ENCODE data around the gene KCNQ1.

The KCNQ1 gene

GRCh38 chr11:2746401-2747247, 301.8 kb downstream of the KCNQ1 start:
- TF ChIP-seq, protein P1, sequence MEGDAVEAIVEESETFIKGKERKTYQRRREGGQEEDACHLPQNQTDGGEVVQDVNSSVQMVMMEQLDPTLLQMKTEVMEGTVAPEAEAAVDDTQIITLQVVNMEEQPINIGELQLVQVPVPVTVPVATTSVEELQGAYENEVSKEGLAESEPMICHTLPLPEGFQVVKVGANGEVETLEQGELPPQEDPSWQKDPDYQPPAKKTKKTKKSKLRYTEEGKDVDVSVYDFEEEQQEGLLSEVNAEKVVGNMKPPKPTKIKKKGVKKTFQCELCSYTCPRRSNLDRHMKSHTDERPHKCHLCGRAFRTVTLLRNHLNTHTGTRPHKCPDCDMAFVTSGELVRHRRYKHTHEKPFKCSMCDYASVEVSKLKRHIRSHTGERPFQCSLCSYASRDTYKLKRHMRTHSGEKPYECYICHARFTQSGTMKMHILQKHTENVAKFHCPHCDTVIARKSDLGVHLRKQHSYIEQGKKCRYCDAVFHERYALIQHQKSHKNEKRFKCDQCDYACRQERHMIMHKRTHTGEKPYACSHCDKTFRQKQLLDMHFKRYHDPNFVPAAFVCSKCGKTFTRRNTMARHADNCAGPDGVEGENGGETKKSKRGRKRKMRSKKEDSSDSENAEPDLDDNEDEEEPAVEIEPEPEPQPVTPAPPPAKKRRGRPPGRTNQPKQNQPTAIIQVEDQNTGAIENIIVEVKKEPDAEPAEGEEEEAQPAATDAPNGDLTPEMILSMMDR (IDR thresholded peaks at IDR 0.05; ENCODE audit: low read depth, low read length), result no peak
- Histone ChIP-seq H3K4me3 (ENCODE audit: low read depth, low read length) (no peak overlapping the region), H3K9me3 (no peaks in the 10 kb centered on the region), H3K36me3 (no peaks in the 10 kb centered on the region), H3K27me3 (no peaks in the 10 kb centered on the region), H3K4me1 (peaks cover 8% of the 10 kb centered on the region)
- DNase-seq, result peak; percentile 91

DNA sequence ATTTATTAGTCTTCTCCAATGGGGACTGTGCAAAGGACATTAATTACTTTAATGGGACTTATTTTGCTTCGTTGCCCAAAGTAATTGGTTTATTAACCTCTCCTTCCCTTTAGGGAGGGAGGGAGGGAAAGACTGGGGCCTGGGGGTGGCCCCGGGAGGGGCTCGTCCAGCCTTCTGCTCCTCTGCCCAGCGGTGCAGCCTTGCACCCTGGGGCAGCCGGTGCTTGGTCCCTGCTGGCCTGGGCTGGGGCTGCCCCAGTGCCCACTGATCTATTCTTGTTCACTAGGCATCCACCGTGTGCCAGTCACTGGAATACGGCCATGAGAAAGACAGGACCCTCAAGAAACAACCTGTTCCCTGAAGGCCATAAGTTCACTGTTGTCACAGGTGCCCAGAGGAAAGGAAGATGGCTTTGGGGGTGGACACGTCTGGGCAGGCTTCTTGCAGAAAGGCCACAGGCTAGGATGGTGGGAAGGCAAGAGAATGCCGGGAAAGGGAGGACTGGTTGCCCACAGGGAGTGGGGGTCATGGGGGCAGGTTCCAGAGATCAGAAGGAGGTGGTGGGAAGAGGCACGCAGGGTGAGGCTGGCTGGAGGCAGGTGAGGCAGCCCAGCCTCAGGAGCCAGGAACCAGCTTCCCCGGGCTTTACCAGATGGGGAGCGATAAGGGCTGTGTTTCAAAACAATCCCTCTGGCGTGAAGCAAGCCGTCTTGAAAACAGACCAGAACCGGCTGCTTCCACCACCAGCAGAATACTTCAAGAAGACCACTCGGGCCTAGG, 302.6 kb downstream of the KCNQ1 start:
- TF ChIP-seq, protein P1 (IDR thresholded peaks at IDR 0.05; ENCODE audit: low read depth, low read length), result no peak
- Histone ChIP-seq H3K36me3 (no peaks in the 10 kb centered on the region), H3K27me3 (no peaks in the 10 kb centered on the region), H3K4me1 (peaks cover 8% of the 10 kb centered on the region), H3K4me3 (ENCODE audit: low read depth, low read length) (no peak overlapping the region), H3K9me3 (no peaks in the 10 kb centered on the region)
- no peak for DNase-seq

GRCh38 chr11:2748061-2748813, 303.4 kb downstream of the KCNQ1 start:
- TF ChIP-seq, protein P1 (IDR thresholded peaks at IDR 0.05; ENCODE audit: low read depth, low read length), result no peak
- no peak overlapping the region for H3K4me3 ChIP-seq (ENCODE audit: low read depth, low read length)
- H3K27me3 ChIP-seq, result no peaks in the 10 kb centered on the region
- no peak for DNase-seq
- no peaks in the 10 kb centered on the region for H3K36me3 ChIP-seq
- no peaks in the 10 kb centered on the region for H3K9me3 ChIP-seq
- peaks cover 8% of the 10 kb centered on the region for H3K4me1 ChIP-seq

GRCh38 chr11:2748814-2749554, 304.2 kb downstream of the KCNQ1 start:
- DNase-seq, result peak; percentile 0
- TF ChIP-seq, protein P1 (IDR thresholded peaks at IDR 0.05; ENCODE audit: low read depth, low read length), result no peak
- Histone ChIP-seq H3K4me3 (ENCODE audit: low read depth, low read length) (no peak overlapping the region), H3K9me3 (no peaks in the 10 kb centered on the region), H3K27me3 (no peaks in the 10 kb centered on the region), H3K4me1 (peaks cover 8% of the 10 kb centered on the region), H3K36me3 (no peaks in the 10 kb centered on the region)

DNA sequence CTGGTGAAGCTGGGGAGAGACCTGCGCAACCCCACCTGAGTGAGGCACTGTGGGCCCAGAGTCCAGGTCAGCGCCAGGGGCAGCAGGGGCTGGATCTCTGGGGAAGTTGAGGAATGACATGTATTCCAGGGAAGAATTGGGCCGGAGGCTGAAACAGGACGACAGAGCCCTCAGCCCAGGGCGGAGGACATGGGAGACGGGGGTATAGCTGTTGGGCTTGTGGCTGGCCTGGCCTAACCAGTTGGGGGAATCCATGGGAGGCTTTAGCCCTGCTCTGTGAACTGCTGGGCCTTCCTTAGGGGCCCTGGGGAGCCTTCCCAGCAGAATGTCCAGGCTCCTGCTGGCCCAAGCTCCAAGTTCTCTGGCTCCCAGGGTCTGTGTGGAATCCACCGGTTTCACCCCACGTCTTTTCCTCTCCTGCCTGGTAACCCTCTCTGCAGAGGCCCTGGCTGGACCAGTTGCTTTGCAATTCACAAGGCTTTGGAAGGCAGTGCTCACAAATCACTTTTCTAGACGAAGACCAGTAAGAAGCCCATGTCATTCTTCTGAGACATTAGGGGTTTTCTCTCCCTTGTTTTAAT, 305.4 kb downstream of the KCNQ1 start:
- Histone ChIP-seq H3K36me3 (no peaks in the 10 kb centered on the region), H3K4me3 (ENCODE audit: low read depth, low read length) (no peak overlapping the region), H3K27me3 (no peaks in the 10 kb centered on the region), H3K9me3 (no peaks in the 10 kb centered on the region), H3K4me1 (peaks cover 8% of the 10 kb centered on the region)
- no peak for DNase-seq
- TF ChIP-seq, protein P1 (IDR thresholded peaks at IDR 0.05; ENCODE audit: low read depth, low read length), result no peak

Data from BE2C (cell line).